HG02678 (cell line): ENCODE measurements around the gene DICER1.

ENCODE experiments used
- ATAC-seq: cut with Tn5 transposase; IDR thresholded peaks from one replicate; pipeline ENCODE4 v1.9.1; 2021; ENCODE audit warnings: mild to moderate bottlenecking, moderate library complexity; ENCODE audit not compliant: unreplicated experiment

Gene DICER1

DNA sequence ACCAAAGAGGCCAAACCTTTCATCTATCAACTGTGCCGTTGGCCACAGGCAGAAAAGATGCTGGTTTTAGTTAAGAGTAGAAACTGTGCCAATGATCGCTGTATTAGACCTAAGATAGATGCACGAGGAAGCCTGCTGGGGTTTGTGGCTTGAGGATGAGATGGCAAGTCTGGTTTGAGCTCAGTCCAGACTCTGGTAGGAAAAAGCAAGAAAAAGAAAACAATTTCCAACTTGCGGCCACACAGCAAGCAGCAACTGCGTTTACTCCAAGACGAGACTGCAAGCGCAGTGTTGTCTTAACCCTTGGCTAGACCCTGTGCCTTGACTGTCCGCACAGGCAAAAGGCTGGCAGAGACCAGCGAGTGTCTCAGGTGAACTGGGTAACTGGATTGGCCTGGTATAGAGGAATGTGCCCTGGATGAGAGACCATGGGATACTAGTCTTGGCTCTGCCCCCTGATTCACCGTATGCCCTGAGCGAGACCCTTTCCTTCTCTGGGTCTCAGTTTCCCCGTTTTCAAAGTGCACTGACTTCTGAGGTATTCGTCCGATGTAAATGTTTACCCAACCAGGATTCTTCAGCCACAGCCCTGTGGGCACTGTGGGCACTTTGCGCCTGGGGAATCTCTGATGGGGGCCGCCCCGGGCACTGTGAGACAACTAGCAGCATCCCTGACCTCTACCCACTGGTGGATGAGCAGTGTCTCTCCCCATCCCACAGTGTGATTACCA lies 113.4 kb downstream of the DICER1 start:
- ATAC-seq = no peak

DNA sequence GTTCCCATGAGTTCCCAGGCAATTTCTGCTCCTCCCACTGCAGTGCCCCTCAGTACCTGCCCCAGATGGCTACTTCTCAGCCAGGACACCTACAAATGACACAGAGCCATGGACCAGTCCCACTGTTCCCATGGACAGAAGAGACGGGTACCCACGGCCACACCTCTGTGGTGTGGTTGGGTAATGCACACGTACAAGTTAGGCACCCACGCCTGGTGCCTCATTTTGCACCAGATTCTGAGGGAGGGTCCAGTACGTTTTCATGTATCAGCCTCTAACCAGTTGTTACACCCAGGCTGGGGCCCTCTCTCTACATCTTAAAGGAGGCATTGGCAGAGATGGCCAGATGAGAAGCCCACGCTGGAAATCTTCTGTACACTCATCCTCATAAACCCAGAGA lies 114.0 kb downstream of the DICER1 start:
- ATAC-seq = no peak

DNA sequence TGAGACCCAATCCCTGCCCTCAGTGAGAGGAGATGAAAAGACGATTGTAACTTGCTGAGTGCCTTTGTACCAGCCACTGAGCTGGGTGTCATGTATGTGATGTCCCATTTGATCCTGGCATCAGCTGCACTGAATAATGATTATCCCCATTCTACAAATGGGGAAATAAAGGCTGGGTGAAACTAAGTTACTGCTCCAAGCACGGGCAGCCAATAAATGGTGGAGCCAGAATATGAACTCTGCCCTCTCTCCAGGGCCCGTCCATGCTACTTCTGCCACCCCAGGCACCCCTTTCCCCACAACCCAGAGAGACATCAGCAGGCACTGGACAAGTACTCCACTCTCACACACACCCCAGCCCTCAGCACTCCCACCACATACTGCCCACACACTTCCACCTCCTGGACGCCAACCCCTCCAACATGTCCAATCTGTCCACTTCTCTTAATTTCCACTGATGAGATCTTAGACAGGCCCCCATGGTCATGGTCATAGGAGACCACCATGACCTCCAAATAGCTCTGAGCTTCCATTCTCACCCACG lies 115.8 kb downstream of the DICER1 start:
- no peak for ATAC-seq

DNA sequence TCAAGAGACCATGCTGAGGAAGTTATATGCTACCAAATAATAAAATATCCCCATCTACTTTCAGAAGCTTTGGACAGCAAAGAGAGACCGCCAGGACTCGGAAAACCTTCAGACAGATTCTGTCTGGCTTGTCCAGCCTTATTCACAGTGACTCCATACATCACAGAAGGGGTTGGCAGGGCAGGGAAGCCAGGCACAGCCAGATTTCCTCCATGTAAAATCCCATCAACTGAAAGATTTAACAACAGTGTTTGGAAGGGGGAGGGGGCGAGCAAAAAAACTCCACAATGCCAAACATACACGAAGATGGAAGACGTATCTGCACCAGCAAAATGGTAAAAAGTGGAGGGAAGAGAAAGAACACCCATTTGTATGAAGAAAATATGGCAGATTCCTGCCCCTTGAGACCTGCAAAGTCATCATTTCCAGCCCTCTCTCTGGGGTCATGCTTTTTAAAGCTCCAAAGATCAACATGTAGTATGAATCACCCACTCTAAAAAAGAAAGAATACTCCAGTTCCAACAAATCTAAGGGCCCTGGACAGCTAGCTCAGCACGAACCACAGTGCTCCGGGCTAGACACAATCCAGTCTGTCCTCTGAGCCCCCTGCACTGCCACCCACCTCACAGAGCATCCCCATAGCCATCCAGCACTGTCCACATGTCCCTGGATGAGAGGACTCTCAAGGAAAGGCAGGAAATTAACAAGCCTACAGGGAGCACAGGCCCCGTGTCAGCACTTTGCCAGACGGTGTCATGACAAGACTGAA lies 116.4 kb downstream of the DICER1 start:
- ATAC-seq = no peak

DNA sequence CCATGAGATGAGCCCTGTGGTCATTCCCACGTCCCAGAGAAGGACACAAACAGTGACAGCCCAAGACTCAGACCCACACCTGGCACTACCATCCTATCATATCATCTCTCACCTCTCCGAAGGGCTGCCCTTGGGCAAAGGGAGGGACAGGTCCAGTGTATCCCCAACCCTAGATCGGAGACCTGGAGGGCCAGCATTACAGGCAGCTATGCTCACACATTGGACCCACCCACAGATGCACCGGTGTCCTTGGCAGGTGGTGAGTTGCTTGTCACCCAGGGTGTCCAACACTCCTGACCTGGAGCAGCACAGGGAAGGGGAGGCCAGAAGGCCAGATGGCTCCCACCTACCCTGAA lies 117.4 kb downstream of the DICER1 start:
- ATAC-seq = no peak

DNA sequence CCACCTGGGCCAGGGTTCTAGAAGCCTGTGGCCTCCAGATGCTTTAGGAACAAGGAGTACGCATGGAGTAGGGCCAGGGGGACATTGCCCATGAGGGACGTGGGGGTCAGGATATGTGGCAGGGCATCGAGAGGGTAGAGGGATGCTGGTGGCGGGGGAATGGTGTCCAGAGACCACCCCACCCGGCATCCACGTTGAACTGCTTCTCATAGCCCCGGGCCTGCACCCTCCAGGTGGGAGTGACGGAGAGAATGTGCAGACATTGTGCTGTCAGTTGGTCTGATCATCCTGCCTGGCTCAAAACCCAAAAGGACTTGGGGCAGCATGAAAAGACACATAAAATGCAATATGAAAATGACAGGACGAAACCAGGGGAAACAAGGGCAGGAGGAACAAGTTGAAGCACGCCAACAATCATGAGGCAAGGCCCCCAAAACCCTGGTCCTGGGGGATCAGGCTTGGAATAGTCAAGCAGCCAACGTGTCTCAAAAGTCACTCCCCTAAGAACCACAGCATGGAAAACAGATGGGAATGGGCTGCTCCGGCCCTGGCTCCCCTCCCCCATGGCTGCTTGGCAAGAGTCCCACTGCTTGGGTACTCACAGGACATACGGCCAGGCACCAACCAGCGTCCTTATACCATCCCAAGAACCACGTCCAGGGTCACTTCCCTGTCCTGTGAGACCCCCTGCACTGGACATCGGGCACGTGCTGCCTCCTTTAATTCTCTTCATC lies 117.9 kb downstream of the DICER1 start:
- no peak for ATAC-seq

DNA sequence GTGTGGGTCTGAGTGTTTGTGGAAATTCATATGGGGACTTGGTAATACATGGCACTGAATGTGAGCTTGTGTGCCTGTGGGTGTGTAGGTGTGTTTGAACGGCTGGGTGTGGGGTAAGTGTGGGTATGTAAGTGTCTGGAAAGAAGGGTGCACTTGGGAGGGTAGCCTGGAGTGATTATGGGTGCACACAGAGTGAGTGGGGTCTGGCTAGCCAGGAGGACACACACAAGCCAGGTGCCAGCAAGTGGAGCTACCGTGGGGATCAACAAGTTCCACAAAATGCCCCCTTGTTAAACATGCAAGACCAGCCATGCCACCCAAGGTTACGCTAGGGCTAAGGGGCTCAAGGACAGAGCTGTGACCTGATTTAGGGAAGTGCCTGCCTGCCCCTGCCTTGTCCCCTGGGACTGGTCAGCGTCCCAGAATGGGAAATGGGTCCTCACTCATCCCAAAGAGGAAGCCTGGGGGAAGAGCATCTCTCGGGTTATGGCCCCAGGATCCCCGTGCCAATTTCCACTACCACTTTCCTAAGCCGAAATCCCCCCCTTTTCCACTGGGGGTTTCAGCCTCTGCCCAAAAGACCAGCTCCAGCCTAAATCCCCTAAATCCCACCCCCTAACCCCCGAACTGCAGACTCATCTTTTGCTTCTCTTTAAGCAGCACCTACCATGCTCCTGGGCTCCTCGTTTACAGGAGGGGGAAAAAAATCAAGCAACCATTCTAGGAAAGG lies 118.6 kb downstream of the DICER1 start:
- ATAC-seq = no peak

DNA sequence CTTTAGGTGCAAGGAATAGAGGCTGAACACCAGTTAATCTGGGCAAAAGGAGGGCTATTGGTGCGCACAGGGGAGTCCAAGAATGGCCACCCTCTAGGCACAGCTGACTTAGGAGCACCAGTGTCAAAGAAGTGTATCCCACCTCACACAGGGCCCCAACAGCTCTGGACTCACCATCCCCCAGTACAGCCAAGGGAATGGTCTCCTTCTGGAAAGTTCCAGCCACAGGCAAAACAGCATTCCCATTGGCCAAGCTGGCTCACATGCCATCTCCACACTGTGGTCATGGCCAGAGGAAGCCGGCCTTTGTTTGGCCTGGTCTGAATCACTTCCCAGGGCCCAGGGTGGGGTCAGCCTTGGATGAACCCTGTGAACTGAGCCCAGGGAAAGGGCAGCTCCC lies 120.1 kb downstream of the DICER1 start:
- no peak for ATAC-seq
